HG03060 (cell line): ENCODE measurements around the gene PIP.
"Not testable (repeated sequence)": the region's sequence is repeated elsewhere in the genome, so short reads cannot be mapped to it uniquely, and the experiment has no call there.

Experiments used
- ATAC-seq: cut with Tn5 transposase; IDR thresholded peaks from one replicate; pipeline ENCODE4 v1.9.1; 2021; ENCODE audit warnings: low read depth, moderate number of reproducible peaks; ENCODE audit not compliant: unreplicated experiment

Gene PIP

GRCh38 chr7:143131781-143132180, at the start of gene PIP:
Gene PIP, plus strand, starts transcription at chr7:143132077. Its CDS starts 40 bp downstream, at chr7:143132117.
- ATAC-seq: no peak

GRCh38 chr7:143085109-143085508, 46.8 kb upstream of the PIP start:
- no peak for ATAC-seq

- ATAC-seq: not testable (repeated sequence)
These were observed 46.3 kb upstream of the PIP start for GRCh38 chr7:143085610-143086009.

GRCh38 chr7:143088549-143089231, 43.2 kb upstream of the PIP start:
- ATAC-seq: not testable (repeated sequence)

- no peak for ATAC-seq
These were observed 35.7 kb upstream of the PIP start for GRCh38 chr7:143096146-143096545.

- ATAC-seq: not testable (repeated sequence)
These were observed 32.3 kb upstream of the PIP start for GRCh38 chr7:143099579-143099978.

- no peak for ATAC-seq
These were observed 27.1 kb upstream of the PIP start for GRCh38 chr7:143104759-143105158.

GRCh38 chr7:143108019-143108418, 23.9 kb upstream of the PIP start:
- ATAC-seq: not testable (repeated sequence)

GRCh38 chr7:143117395-143117794, 14.5 kb upstream of the PIP start:
- no peak for ATAC-seq

GRCh38 chr7:143120691-143121405, 11.0 kb upstream of the PIP start:
- no peak for ATAC-seq

- ATAC-seq: not testable (repeated sequence)
These were observed 8.6 kb upstream of the PIP start for GRCh38 chr7:143123326-143123725.

- no peak for ATAC-seq
These were observed 5.7 kb upstream of the PIP start for GRCh38 chr7:143126146-143126545.

GRCh38 chr7:143129051-143129450, 2.8 kb upstream of the PIP start:
- ATAC-seq: no peak

GRCh38 chr7:143129477-143129876, 2.4 kb upstream of the PIP start:
- no peak for ATAC-seq

- ATAC-seq: no peak
These were observed 1.3 kb upstream of the PIP start for GRCh38 chr7:143130541-143130940.

GRCh38 chr7:143147070-143147469, 15.2 kb downstream of the PIP start:
- ATAC-seq: no peak

- no peak for ATAC-seq
These were observed 16.2 kb downstream of the PIP start for GRCh38 chr7:143148050-143148449.

GRCh38 chr7:143148651-143149050, 16.8 kb downstream of the PIP start:
- ATAC-seq: no peak

- ATAC-seq: not testable (repeated sequence)
These were observed 18.8 kb downstream of the PIP start for GRCh38 chr7:143150696-143151095.

GRCh38 chr7:143158617-143159016, 26.7 kb downstream of the PIP start:
- not testable (repeated sequence) for ATAC-seq

GRCh38 chr7:143171697-143172096, 39.8 kb downstream of the PIP start:
- ATAC-seq: no peak

GRCh38 chr7:143172354-143172753, 40.5 kb downstream of the PIP start:
- no peak for ATAC-seq
